Activated CD8-positive, alpha-beta T cell treated with anti-CD3 and anti-CD28 coated beads, Interleukin-2, amount 10 ng/mL, durations not matched to agents 7 days and 5 days (primary cell): ENCODE results near the gene NCOA1. TPM values are rescaled to one million over a fixed set of nuclear protein-coding genes. Genes with fewer than 3 reads are reported as not detected.

Experiments used
- ATAC-seq: fragments of 150-1000 bp; cut with Tn5 transposase; one replicate; pipeline ENCODE4 v1.10.0; 2021; ENCODE audit warnings: moderate library complexity
- CTCF ChIA-PET: fragments of 350-600 bp; sonication (Branson Sonifier 250); formaldehyde crosslinking; loops from one replicate; lab custom pipeline; 2021; ENCODE audit warnings: antibody characterized with exemption; lab: Charles Lee
- POLR2A ChIA-PET: fragments of 350-600 bp; sonication (Branson Sonifier 250); formaldehyde crosslinking; loops from one replicate; lab custom pipeline; 2021; ENCODE audit warnings: antibody characterized with exemption; lab: Charles Lee
- DNase-seq: peaks from one replicate; pipeline ENCODE4 v3.0.0-alpha.2; 2020
- H3K27ac Mint-ChIP-seq: one replicate; pipeline ENCODE4 v1.8.0; 2021; ENCODE audit warnings: mild to moderate bottlenecking, mixed read lengths
- H3K27me3 Mint-ChIP-seq: one replicate; pipeline ENCODE4 v1.8.0; 2021; ENCODE audit warnings: low read depth, mixed read lengths
- H3K36me3 Mint-ChIP-seq: one replicate; pipeline ENCODE4 v1.8.0; 2021; ENCODE audit warnings: low read depth, mixed read lengths
- H3K4me1 Mint-ChIP-seq: one replicate; pipeline ENCODE4 v1.8.0; 2021; ENCODE audit warnings: low read depth, mixed read lengths
- H3K4me3 Mint-ChIP-seq: one replicate; pipeline ENCODE4 v1.8.0; 2021; ENCODE audit warnings: mild to moderate bottlenecking, mixed read lengths
- H3K9me3 Mint-ChIP-seq: one replicate; pipeline ENCODE4 v1.8.0; 2022; ENCODE audit warnings: mixed read lengths; ENCODE audit not compliant: insufficient read depth
- total RNA-seq, 2 experiments: library from RNA; stranded (reverse); gene quantifications; one replicate each; pipeline ENCODE4 v1.2.3, GENCODE V29; 2021

The NCOA1 gene
- total RNA-seq, 2 experiments from 2014 or later: 14.5 to 14.7 TPM

- no peak overlapping the region for H3K27ac Mint-ChIP-seq
- DNase-seq (no peak), ATAC-seq (no peak)
- peaks cover 11% of the 10 kb centered on the region for H3K36me3 Mint-ChIP-seq
- H3K4me1 Mint-ChIP-seq: peaks cover 9% of the 10 kb centered on the region
- H3K4me3 Mint-ChIP-seq: no peak overlapping the region
- CTCF ChIA-PET: interaction anchor here (0.9 kb wide), 1 partner anchor 31 kb away, joined by 3 read pairs; the partner anchor contains the start of genes CENPO and PTRHD1
- H3K9me3 Mint-ChIP-seq: no peaks in the 10 kb centered on the region
- POLR2A ChIA-PET: interaction anchor here (1.2 kb wide), 1 partner anchor 59 kb away, joined by 3 read pairs; no protein-coding TSS in a partner anchor
- no peaks in the 10 kb centered on the region for H3K27me3 Mint-ChIP-seq
Observed at GRCh38 chr2:24762518-24762917, 271.5 kb downstream of the NCOA1 start.

- Mint-ChIP-seq H3K4me1 (peaks cover 9% of the 10 kb centered on the region), H3K27ac (no peak overlapping the region), H3K27me3 (no peaks in the 10 kb centered on the region), H3K4me3 (no peak overlapping the region), H3K36me3 (peaks cover 11% of the 10 kb centered on the region), H3K9me3 (no peaks in the 10 kb centered on the region)
- POLR2A ChIA-PET: no interaction called here
- DNase-seq: no peak
- no peak for ATAC-seq
- CTCF ChIA-PET: no interaction called here
Observed at GRCh38 chr2:24763843-24764242, 272.8 kb downstream of the NCOA1 start.

- Mint-ChIP-seq H3K27me3 (no peaks in the 10 kb centered on the region), H3K4me1 (peaks cover 9% of the 10 kb centered on the region), H3K27ac (no peak overlapping the region), H3K36me3 (peaks cover 11% of the 10 kb centered on the region), H3K4me3 (no peak overlapping the region), H3K9me3 (no peaks in the 10 kb centered on the region)
- ChIA-PET POLR2A (no interaction called here), CTCF (no interaction called here)
- ATAC-seq (no peak), DNase-seq (no peak)
Observed at GRCh38 chr2:24766609-24767008, 275.6 kb downstream of the NCOA1 start.

DNA sequence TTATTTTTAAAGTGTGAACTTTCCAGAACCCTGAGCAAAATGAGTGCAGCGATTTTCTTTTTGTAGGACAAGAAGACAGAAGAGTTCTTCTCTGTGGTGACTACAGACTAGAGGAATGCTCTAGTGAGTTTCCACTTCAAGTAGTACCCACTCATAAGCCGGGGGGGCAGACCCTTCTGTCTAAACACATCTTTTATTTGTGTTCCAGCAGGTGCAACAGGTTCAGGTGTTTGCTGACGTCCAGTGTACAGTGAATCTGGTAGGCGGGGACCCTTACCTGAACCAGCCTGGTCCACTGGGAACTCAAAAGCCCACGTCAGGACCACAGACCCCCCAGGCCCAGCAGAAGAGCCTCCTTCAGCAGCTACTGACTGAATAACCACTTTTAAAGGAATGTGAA is 277.0 kb downstream of the NCOA1 start:
- Mint-ChIP-seq H3K9me3 (no peaks in the 10 kb centered on the region), H3K4me1 (peaks cover 9% of the 10 kb centered on the region), H3K4me3 (no peak overlapping the region), H3K27ac (no peak overlapping the region), H3K27me3 (no peaks in the 10 kb centered on the region), H3K36me3 (peaks cover 11% of the 10 kb centered on the region)
- ChIA-PET POLR2A (no interaction called here), CTCF (no interaction called here)
- ATAC-seq (no peak), DNase-seq (no peak)

- no peak overlapping the region for H3K4me3 Mint-ChIP-seq
- peaks cover 11% of the 10 kb centered on the region for H3K36me3 Mint-ChIP-seq
- no peak for DNase-seq
- no peaks in the 10 kb centered on the region for H3K27me3 Mint-ChIP-seq
- H3K4me1 Mint-ChIP-seq: peaks cover 9% of the 10 kb centered on the region
- no peak overlapping the region for H3K27ac Mint-ChIP-seq
- ChIA-PET POLR2A (no interaction called here), CTCF (no interaction called here)
- no peaks in the 10 kb centered on the region for H3K9me3 Mint-ChIP-seq
- no peak for ATAC-seq
Observed at GRCh38 chr2:24768601-24769000, 277.5 kb downstream of the NCOA1 start.

GRCh38 chr2:24771061-24771460 is 280.0 kb downstream of the NCOA1 start:
- H3K4me1 Mint-ChIP-seq: peaks cover 8% of the 10 kb centered on the region
- H3K27ac Mint-ChIP-seq: no peak overlapping the region
- no peaks in the 10 kb centered on the region for H3K9me3 Mint-ChIP-seq
- no peak overlapping the region for H3K4me3 Mint-ChIP-seq
- H3K36me3 Mint-ChIP-seq: peaks cover 5% of the 10 kb centered on the region
- H3K27me3 Mint-ChIP-seq: peaks cover 3% of the 10 kb centered on the region
- DNase-seq (no peak), ATAC-seq (no peak)
- ChIA-PET CTCF (no interaction called here), POLR2A (no interaction called here)

- Mint-ChIP-seq H3K4me1 (no peaks in the 10 kb centered on the region), H3K36me3 (peaks cover 5% of the 10 kb centered on the region), H3K27ac (no peak overlapping the region), H3K9me3 (no peaks in the 10 kb centered on the region), H3K4me3 (no peak overlapping the region), H3K27me3 (peaks cover 3% of the 10 kb centered on the region)
- no peak for DNase-seq
- POLR2A ChIA-PET: no interaction called here
- CTCF ChIA-PET: no interaction called here
- no peak for ATAC-seq
Observed at GRCh38 chr2:24771764-24772586, 280.9 kb downstream of the NCOA1 start.

DNA sequence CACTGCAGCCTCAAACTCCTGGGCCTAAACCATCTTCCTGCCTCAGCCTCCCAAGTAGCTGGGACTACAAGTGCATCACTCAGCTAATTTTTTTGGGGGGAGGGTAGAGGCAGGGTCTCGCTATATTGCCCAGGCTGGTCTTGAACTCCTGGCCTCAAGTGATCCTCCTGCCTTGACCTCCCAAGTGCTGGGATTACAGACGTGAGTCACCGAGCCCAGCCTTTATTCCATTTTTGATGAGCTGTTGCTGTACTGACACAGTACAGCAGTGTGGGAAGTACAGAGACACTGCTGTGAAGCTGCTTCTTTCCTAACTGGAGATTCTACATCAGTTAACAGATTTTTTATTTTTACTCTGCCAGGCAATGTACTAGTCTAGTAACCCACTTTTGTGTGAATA is 283.3 kb downstream of the NCOA1 start:
- no peaks in the 10 kb centered on the region for H3K4me1 Mint-ChIP-seq
- H3K9me3 Mint-ChIP-seq: no peaks in the 10 kb centered on the region
- peaks cover 5% of the 10 kb centered on the region for H3K36me3 Mint-ChIP-seq
- H3K27me3 Mint-ChIP-seq: peaks cover 5% of the 10 kb centered on the region
- no peak overlapping the region for H3K4me3 Mint-ChIP-seq
- H3K27ac Mint-ChIP-seq: no peak overlapping the region
- no peak for DNase-seq
- ChIA-PET POLR2A (interaction anchor here (1.6 to 1.7 kb wide), 2 partner anchors 18 kb away, joined by 3 to 4 read pairs; partner anchors contain the start of genes CENPO and PTRHD1), CTCF (interaction anchor here (0.6 kb wide), 1 partner anchor 188 kb away, joined by 3 read pairs; no protein-coding TSS in a partner anchor)
- ATAC-seq: no peak

- no peaks in the 10 kb centered on the region for H3K4me1 Mint-ChIP-seq
- ATAC-seq (no peak), DNase-seq (no peak)
- CTCF ChIA-PET: interaction anchor here (1.5 to 2.5 kb wide), 3 partner anchors 12 to 49 kb away, joined by 5 to 6 read pairs (median 5); partner anchors contain the start of genes CENPO and PTRHD1
- POLR2A ChIA-PET: interaction anchor here (1.1 kb wide), 1 partner anchor 13 kb away, joined by 3 read pairs; no protein-coding TSS in a partner anchor
- no peak overlapping the region for H3K27ac Mint-ChIP-seq
- H3K27me3 Mint-ChIP-seq: peaks cover 6% of the 10 kb centered on the region
- no peak overlapping the region for H3K4me3 Mint-ChIP-seq
- H3K9me3 Mint-ChIP-seq: no peaks in the 10 kb centered on the region
- H3K36me3 Mint-ChIP-seq: no peaks in the 10 kb centered on the region
Observed at GRCh38 chr2:24779116-24779515, 288.1 kb downstream of the NCOA1 start.

GRCh38 chr2:24783641-24784040 is 292.6 kb downstream of the NCOA1 start:
- no peak overlapping the region for H3K27ac Mint-ChIP-seq
- peaks cover 1% of the 10 kb centered on the region for H3K27me3 Mint-ChIP-seq
- ChIA-PET POLR2A (interaction anchor here (1.2 kb wide), 1 partner anchor 10 kb away, joined by 3 read pairs; the partner anchor contains the start of genes CENPO and PTRHD1), CTCF (interaction anchor here (1.3 kb wide), 2 partner anchors 9 to 11 kb away, joined by 3 to 5 read pairs; partner anchors contain the start of genes CENPO and PTRHD1)
- H3K36me3 Mint-ChIP-seq: peaks cover 2% of the 10 kb centered on the region
- no peaks in the 10 kb centered on the region for H3K9me3 Mint-ChIP-seq
- DNase-seq: no peak
- ATAC-seq: no peak
- no peaks in the 10 kb centered on the region for H3K4me1 Mint-ChIP-seq
- H3K4me3 Mint-ChIP-seq: no peak overlapping the region

DNA sequence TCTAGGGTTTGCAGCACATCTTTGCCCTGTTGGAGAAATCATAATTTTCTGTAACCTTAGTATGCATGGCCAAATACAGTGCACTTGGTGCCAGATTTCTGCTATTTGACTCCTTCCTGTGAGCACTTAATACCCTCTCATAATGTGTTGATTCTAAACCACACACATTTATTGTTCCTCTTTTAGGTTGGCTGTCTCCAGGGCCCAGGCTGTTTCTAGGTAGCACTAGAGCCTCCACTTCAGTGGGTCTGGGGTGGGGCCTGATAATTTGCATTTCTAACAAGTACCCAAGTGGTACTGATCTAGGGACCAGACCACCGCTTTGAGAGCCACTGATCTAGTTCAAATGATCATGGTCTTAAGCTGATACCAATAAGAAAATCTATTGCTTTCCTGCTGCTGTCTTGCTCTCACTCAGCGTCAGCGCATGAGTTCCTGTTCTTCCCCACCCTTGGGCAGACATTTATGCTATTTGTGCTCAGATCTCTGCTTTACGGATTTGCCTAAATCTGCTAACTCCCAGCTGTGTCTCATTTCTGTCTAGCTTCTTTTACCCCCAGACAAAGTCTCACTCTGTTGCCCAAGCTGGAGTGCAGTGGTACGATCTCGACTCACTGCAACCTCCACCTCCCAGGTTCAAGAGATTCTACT is 294.7 kb downstream of the NCOA1 start:
- CTCF ChIA-PET: no interaction called here
- H3K4me3 Mint-ChIP-seq: no peak overlapping the region
- ATAC-seq (no peak), DNase-seq (no peak)
- POLR2A ChIA-PET: no interaction called here
- H3K36me3 Mint-ChIP-seq: peaks cover 5% of the 10 kb centered on the region
- peaks cover 1% of the 10 kb centered on the region for H3K27me3 Mint-ChIP-seq
- no peaks in the 10 kb centered on the region for H3K9me3 Mint-ChIP-seq
- no peak overlapping the region for H3K27ac Mint-ChIP-seq
- no peaks in the 10 kb centered on the region for H3K4me1 Mint-ChIP-seq

DNA sequence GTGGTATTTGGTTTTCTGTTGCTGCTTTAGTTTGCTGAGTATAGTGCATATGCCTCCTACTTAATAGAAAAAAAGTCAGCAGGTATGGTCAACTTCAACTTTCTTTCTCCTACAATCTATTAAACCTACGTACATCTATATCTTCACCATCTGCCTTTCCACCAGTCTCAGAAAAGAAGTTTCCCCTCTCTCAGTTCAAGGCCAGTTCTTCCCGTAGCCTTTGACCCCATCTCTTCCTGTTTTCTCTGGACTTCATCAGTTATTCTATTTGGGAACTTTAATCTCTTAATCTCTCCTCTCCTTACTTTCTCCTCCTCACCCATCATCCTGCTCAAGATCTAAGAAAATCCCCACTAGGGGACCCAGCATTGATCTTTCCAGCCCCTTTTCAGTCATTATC is 296.5 kb downstream of the NCOA1 start:
- Mint-ChIP-seq H3K4me1 (peaks cover 10% of the 10 kb centered on the region), H3K4me3 (no peak overlapping the region), H3K27me3 (peaks cover 1% of the 10 kb centered on the region), H3K27ac (no peak overlapping the region), H3K36me3 (peaks cover 5% of the 10 kb centered on the region), H3K9me3 (no peaks in the 10 kb centered on the region)
- POLR2A ChIA-PET: interaction anchor here (1.0 kb wide), 1 partner anchor 296 kb away, joined by 3 read pairs; the partner anchor contains the start of gene NCOA1
- ATAC-seq: no peak
- CTCF ChIA-PET: no interaction called here
- no peak for DNase-seq
